GM23338 (cell line): ENCODE measurements around the gene MUC16.

Source experiments
- CREB1 ChIP-seq: fragments of 250-450 bp; sonication (Bioruptor Pico); IDR thresholded peaks from 2 replicates; pipeline ENCODE4 v1.5.0; 2020; ENCODE audit warnings: low read depth, mild to moderate bottlenecking, moderate library complexity
- CTCF ChIP-seq, 2 experiments: fragments of 200-600 bp in 1 of 2; sonication (generic) in 1 of 2; conservative IDR thresholded peaks; 2 replicates each; pipeline versions ENCODE4 v1.5.1 to v1.6.1; 2016 to 2017; ENCODE audit warnings: antibody characterized with exemption in 2 of 2, low read depth in 2 of 2, mild to moderate bottlenecking in 2 of 2, moderate library complexity in 1 of 2
- ETS1 ChIP-seq: IDR thresholded peaks from 2 replicates; pipeline ENCODE4 v1.6.1; 2016; ENCODE audit warnings: antibody characterized with exemption
- EZH2 ChIP-seq: fragments of 200-600 bp; sonication (generic); IDR thresholded peaks from one replicate; pipeline ENCODE4 v1.8.0; 2017; ENCODE audit warnings: antibody characterized with exemption, mild to moderate bottlenecking, low read depth; ENCODE audit not compliant: unreplicated experiment
- EZH2phosphoT487 ChIP-seq: fragments of 200-600 bp; sonication (generic); IDR thresholded peaks from one replicate; pipeline ENCODE4 v1.8.1; 2018; ENCODE audit warnings: antibody characterized with exemption; ENCODE audit not compliant: unreplicated experiment
- JUNB ChIP-seq: IDR thresholded peaks from one replicate; pipeline ENCODE4 v1.6.1; 2016; ENCODE audit warnings: antibody characterized with exemption; ENCODE audit not compliant: unreplicated experiment
- NANOG ChIP-seq: IDR thresholded peaks from 2 replicates; pipeline ENCODE4 v1.6.1; 2016; ENCODE audit warnings: antibody characterized with exemption, borderline replicate concordance
- POLR2AphosphoS5 ChIP-seq: IDR thresholded peaks from 2 replicates; pipeline ENCODE4 v1.6.1; 2016; ENCODE audit warnings: antibody characterized with exemption, low read depth
- REST ChIP-seq: IDR thresholded peaks from one replicate; pipeline ENCODE4 v1.6.1; 2018; ENCODE audit warnings: antibody characterized with exemption; ENCODE audit not compliant: unreplicated experiment
- STAT1 ChIP-seq: IDR thresholded peaks from one replicate; pipeline ENCODE4 v1.6.1; 2016; ENCODE audit warnings: antibody characterized with exemption; ENCODE audit not compliant: unreplicated experiment
- ZNF331 ChIP-seq: fragments of 250-450 bp; sonication (Bioruptor Pico); IDR thresholded peaks from 2 replicates; pipeline ENCODE4 v1.5.0; 2020; ENCODE audit warnings: low read depth, mild to moderate bottlenecking, moderate library complexity
- ZNF462 ChIP-seq: fragments of 250-450 bp; sonication (Bioruptor Pico); IDR thresholded peaks from 2 replicates; pipeline ENCODE4 v1.5.0; 2020; ENCODE audit warnings: mild to moderate bottlenecking, moderate library complexity

DNA sequence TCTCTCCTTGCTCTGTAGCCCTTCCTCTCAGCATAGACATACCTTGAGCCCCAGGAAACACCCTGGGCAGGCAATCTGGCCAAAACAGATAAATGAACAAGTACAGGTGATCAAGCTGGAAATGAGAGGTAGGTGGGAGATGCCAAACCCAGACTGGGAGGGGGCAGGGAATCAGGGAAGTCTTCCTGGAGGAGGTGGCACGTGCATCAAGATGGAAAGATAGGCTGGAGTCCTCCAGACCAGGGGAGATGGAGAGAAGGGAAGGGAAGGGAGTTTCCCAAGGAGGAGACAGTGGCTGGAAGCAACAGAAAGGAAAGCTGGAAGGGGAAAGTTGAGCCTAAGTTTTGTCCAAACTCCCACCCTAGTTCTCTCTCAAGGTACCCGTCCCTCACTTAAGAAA lies 1.7 kb upstream of the MUC16 start:
- TF ChIP-seq CTCF (conservative IDR thresholded peaks at IDR 0.05; ENCODE audit: low read depth in 2 of 2) = no peak
- TF ChIP-seq STAT1 = no peak
- TF ChIP-seq POLR2AphosphoS5 = no peak
- TF ChIP-seq EZH2 = no peak
- no peak for TF ChIP-seq ETS1
- no peak for TF ChIP-seq REST
- no peak for TF ChIP-seq CREB1 (CRISPR knock-in tag)
- no peak for TF ChIP-seq JUNB
- no peak for TF ChIP-seq ZNF331
- no peak for TF ChIP-seq EZH2phosphoT487
- no peak for TF ChIP-seq ZNF462 (CRISPR knock-in tag)
- TF ChIP-seq NANOG = no peak
